GM12874 (cell line): ENCODE data around the gene LAMTOR1.

Source experiments
- TF ChIP-seq, protein P1 (sequence below): IDR thresholded peaks from 2 replicates; pipeline ENCODE4 v1.5.1; 2011; ENCODE audit warnings: low read depth, mild to moderate bottlenecking, control low read depth, low read length, moderate library complexity; ENCODE audit not compliant: insufficient read depth

Gene LAMTOR1

DNA sequence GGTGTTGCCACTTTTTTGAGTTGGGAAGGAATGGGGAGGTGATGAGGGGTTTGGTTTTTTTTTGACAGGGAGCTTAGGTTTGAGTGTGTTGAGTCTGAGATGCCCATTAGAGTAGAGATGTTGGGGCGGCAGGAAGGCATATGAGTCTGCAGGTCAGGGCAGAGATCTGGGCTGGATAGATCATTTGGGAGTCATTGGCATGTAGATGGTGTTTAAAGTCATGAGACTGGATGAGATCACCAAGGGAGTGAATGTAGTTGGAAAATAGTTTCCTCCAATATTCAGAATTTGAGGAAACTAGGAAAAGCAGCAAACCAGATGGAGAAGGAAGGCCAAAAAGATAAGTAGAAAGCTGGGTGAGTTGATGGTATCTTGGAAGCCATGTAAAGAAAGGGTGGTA lies 11.5 kb upstream of the LAMTOR1 start:
- TF ChIP-seq, protein P1, sequence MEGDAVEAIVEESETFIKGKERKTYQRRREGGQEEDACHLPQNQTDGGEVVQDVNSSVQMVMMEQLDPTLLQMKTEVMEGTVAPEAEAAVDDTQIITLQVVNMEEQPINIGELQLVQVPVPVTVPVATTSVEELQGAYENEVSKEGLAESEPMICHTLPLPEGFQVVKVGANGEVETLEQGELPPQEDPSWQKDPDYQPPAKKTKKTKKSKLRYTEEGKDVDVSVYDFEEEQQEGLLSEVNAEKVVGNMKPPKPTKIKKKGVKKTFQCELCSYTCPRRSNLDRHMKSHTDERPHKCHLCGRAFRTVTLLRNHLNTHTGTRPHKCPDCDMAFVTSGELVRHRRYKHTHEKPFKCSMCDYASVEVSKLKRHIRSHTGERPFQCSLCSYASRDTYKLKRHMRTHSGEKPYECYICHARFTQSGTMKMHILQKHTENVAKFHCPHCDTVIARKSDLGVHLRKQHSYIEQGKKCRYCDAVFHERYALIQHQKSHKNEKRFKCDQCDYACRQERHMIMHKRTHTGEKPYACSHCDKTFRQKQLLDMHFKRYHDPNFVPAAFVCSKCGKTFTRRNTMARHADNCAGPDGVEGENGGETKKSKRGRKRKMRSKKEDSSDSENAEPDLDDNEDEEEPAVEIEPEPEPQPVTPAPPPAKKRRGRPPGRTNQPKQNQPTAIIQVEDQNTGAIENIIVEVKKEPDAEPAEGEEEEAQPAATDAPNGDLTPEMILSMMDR, result no peak

GRCh38 chr11:72112978-72113808 lies 10.1 kb upstream of the LAMTOR1 start:
- TF ChIP-seq, protein P1, result no peak

GRCh38 chr11:72112143-72112977 lies 9.3 kb upstream of the LAMTOR1 start, which contains the start of gene ANAPC15:
ANAPC15 (minus strand) TSS chr11:72112695; CDS start chr11:72111276, 1,419 bp downstream.
- TF ChIP-seq, protein P1, result no peak

DNA sequence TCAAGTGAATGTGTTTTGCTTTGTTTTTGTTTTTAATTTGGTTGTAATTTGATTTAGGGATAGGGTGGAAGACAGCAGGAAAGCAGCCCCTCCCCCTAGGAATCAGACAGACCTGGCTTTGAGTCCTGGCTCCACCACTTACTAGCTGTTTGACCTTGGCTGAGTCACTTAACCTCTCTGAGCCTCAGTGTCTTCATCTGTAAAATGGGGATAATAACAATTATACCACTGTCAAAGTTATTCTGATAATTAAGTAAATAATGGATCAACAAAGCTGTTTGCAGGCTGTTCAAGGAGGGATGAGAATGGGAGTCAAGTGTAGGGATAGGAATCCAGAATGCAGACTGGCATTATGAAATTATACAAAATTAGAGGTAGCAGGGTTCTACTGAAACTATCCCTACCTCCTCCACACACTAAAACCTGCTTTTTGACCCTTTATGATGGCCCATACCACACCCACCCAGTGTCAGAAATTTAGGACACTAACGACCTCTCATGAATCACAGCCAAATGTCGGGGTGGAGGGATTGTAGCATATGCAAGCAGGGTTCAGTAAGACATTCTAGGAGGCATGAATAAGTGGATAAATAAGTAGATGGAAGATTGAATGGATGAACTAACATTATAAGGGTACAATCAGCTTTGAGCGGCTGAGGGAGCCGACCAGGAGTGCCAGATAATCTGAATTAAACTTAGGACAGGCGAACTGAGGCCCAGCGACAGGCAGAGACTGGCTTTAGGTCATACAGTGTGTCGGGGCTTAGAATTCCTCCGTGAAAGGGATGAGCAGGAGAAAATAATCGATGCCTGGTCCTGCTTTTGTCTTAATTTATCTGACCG lies 8.4 kb upstream of the LAMTOR1 start:
- TF ChIP-seq, protein P1, result no peak

DNA sequence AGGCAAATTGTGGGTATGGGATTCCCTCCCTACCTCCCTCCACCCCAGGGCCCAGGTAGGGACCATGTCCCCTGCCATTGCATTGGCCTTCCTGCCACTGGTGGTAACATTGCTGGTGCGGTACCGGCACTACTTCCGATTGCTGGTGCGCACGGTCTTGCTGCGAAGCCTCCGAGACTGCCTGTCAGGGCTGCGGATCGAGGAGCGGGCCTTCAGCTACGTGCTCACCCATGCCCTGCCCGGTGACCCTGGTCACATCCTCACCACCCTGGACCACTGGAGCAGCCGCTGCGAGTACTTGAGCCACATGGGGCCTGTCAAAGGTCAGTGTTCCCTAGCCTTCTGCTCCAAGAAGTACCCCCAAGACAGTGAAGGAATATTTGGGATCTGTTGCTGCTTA lies 2.8 kb upstream of the LAMTOR1 start, which contains the start of gene TOMT:
Gene TOMT, plus strand, starts transcription at position 37 of the 400 bp plus-strand sequence. Its CDS starts 28 bp downstream, at position 65.
- TF ChIP-seq, protein P1, result no peak

DNA sequence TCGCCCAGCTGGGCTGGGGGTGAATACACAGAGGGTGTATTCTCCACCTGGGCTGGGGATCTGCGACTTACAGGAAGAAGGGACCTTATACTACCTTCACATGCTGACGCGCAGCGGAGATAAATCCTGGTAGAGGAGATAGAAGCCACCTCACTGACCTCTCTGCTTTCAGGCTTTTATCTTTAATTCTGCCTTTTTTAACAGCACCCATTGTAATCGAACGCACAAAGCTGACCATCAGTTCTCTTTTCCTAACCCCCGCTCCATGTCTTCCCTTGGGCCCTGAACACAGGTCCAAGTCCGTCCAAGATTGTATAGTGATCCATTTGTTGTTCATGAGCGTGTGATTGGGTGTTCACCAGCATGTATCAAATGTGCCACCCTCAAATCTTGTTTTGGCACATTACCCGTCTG lies 664 bp upstream of the LAMTOR1 start:
- TF ChIP-seq, protein P1, result no peak
